GM18511 (cell line): ENCODE results near the gene AP3M1.

ENCODE experiments used
- ATAC-seq: cut with Tn5 transposase; IDR thresholded peaks from one replicate; pipeline ENCODE4 v1.9.1; 2021; ENCODE audit warnings: mild to moderate bottlenecking, moderate library complexity; ENCODE audit not compliant: unreplicated experiment

Gene AP3M1

GRCh38 chr10:74081192-74081803 lies 69.3 kb downstream of the AP3M1 start:
- ATAC-seq = no peak

DNA sequence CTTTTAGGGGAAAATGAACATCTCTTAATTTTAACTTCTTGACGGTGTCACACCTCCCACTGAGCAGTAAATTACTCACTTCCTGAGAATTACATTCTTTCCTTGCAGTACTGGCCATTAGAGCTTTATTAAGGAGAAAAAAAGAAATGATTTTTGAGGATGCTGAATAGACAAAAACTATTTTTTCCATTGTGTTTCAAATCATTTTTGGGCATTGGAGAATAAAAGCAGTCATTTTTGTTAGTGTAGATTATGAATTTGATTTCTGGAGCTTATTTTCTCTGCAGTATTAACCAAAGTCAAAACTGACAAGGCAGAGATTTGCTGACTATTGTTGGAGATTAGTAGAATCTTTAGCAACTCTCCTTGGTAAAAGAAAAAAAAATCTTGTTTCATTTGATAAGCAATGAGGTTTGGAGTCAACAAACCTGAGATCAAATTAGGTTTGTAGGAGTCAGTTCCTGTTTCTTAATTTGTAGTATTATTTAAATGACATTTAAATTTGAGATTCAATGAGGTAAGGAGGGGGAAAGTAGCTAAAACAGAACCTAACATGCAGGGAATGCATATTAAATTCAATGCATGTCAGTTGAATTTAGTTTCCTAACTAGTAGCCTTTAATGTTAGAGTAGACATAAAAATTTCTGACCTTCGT lies 70.6 kb downstream of the AP3M1 start:
- no peak for ATAC-seq

GRCh38 chr10:74079028-74079935 lies 71.3 kb downstream of the AP3M1 start:
- ATAC-seq = no peak

GRCh38 chr10:74078037-74078436 lies 72.6 kb downstream of the AP3M1 start:
- peak; percentile 70 for ATAC-seq

- ATAC-seq = no peak
These were observed 73.2 kb downstream of the AP3M1 start for GRCh38 chr10:74077416-74077815.

GRCh38 chr10:74076961-74077360 lies 73.7 kb downstream of the AP3M1 start:
- no peak for ATAC-seq

DNA sequence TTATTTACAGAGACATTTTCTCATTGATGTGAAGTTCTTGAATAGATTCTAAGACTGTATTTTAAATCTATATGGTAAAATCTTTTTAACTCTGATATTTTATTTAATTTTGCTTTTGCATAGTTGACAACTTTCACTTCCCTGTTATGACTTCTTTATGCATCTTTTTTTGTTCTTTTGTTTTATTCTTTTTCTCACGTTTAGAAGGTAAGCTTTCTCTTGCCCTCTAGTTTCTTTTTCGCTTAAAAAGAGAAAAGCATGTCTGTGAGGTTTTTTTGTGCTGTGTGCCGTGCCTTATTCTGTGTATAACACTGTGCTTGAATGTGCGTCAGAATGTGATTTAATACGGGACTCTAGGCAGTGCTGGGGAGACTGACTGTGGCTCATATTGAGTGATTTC lies 74.7 kb downstream of the AP3M1 start:
- ATAC-seq = no peak

DNA sequence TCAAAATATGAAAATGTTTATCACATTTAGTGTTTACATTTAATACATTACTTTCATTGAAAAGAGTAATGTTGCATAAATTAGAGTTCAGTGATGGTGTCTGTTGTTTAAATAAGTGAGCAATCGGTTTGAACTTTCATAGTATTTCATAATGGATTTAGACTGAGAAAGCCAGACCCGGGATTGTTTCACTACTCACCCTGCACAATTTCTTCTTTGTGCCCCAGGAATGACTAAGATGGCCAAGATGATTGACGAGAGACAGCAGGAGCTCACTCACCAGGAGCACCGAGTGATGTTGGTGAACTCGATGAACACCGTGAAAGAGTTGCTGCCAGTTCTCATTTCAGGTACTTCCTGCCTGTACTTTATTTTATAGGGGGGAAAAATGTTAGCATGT lies 78.1 kb downstream of the AP3M1 start:
- ATAC-seq = no peak

DNA sequence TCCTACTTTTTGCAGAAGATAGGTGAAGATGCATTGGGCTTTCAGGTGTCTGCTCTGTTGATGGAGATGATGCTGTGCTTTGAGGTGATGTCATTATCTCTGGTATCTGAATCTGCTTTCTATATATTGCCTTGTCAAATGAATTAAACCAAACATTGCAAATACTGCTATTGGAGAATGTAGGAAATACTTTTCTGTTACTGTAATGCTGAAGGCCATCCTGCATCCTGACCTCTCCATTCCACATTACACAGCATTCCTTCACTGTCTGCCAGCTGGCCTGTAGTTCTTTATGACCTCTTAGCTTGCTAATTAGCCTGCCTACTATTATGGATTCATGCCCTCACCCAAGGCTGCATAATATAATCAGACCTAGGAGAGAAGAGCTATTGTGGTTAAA lies 79.5 kb downstream of the AP3M1 start:
- ATAC-seq = no peak
